Cardiac muscle cell (in vitro differentiated cells and primary cell): ENCODE results near the gene CGB2. TPM values are rescaled to one million over a fixed set of nuclear protein-coding genes. Genes with fewer than 3 reads are reported as not detected.

Experiments
- DNase-seq, 2 donors: peaks; one replicate each; pipeline versions ENCODE4 v3.0.0 to v3.0.0-alpha.2; 2010 to 2017; ENCODE audit warnings: low read depth in 1 of 2, low spot score in 1 of 2
- H3K27ac ChIP-seq: fragments of 200-600 bp; sonication (generic); 2 replicates; pipeline ENCODE4 v1.5.1; 2016
- H3K27me3 ChIP-seq: fragments of 200-600 bp; sonication (generic); 2 replicates; pipeline ENCODE4 v1.6.0; 2016; ENCODE audit warnings: control low read depth
- H3K36me3 ChIP-seq: fragments of 200-600 bp; sonication (generic); 2 replicates; pipeline ENCODE4 v1.5.1; 2016; ENCODE audit warnings: control low read depth
- H3K4me1 ChIP-seq: fragments of 200-600 bp; sonication (generic); 2 replicates; pipeline ENCODE4 v1.8.1; 2017; ENCODE audit warnings: low read depth, mild to moderate bottlenecking, mixed run types
- H3K4me3 ChIP-seq: fragments of 200-600 bp; sonication (generic); 2 replicates; pipeline ENCODE4 v1.5.1; 2016; ENCODE audit warnings: mild to moderate bottlenecking
- H3K9me3 ChIP-seq: fragments of 200-600 bp; sonication (generic); 2 replicates; pipeline ENCODE4 v1.5.1; 2017; ENCODE audit warnings: low read depth, mild to moderate bottlenecking, control low read depth
- CTCF ChIP-seq: IDR thresholded peaks from 2 replicates; pipeline ENCODE4 v1.5.1; 2012; ENCODE audit warnings: low read depth, mild to moderate bottlenecking, low read length
- polyA plus RNA-seq: library from polyadenylated mRNA; unstranded; fragments of >200 nt; fragmentation: Nextera tagmentation; extraction: Ambion mirVana; gene quantifications from 2 replicates; pipeline ENCODE4 v1.2.1, GENCODE V29; 2016
- total RNA-seq: library from RNA; depleted of rRNA; stranded (reverse); fragments of >200 nt; gene quantifications from 2 replicates; pipeline ENCODE4 v1.2.3, GENCODE V29; 2016

Gene CGB2
- total and polyA plus RNA-seq, 2 experiments from 2014 or later = not detected

GRCh38 chr19:48988860-48989259 is 42.8 kb upstream of the CGB2 start:
- H3K9me3 ChIP-seq = no peaks in the 10 kb centered on the region
- peaks cover 37% of the 10 kb centered on the region for H3K36me3 ChIP-seq
- H3K4me3 ChIP-seq = no peak overlapping the region
- no peak for DNase-seq
- no peak for TF ChIP-seq CTCF
- peaks cover 10% of the 10 kb centered on the region for H3K4me1 ChIP-seq
- no peaks in the 10 kb centered on the region for H3K27me3 ChIP-seq
- no peak overlapping the region for H3K27ac ChIP-seq

GRCh38 chr19:48989701-48990291 is 41.9 kb upstream of the CGB2 start:
- no peak overlapping the region for H3K27ac ChIP-seq
- H3K9me3 ChIP-seq = no peaks in the 10 kb centered on the region
- H3K4me3 ChIP-seq = no peak overlapping the region
- H3K27me3 ChIP-seq = no peaks in the 10 kb centered on the region
- H3K36me3 ChIP-seq = peaks cover 27% of the 10 kb centered on the region
- peaks cover 15% of the 10 kb centered on the region for H3K4me1 ChIP-seq
- no peak for DNase-seq
- no peak for TF ChIP-seq CTCF

- Histone ChIP-seq H3K4me3 (no peak overlapping the region), H3K27ac (no peak overlapping the region), H3K36me3 (peaks cover 21% of the 10 kb centered on the region), H3K9me3 (no peaks in the 10 kb centered on the region), H3K27me3 (no peaks in the 10 kb centered on the region), H3K4me1 (peaks cover 15% of the 10 kb centered on the region)
- TF ChIP-seq CTCF = no peak
- no peak for DNase-seq
These were observed 41.3 kb upstream of the CGB2 start for GRCh38 chr19:48990400-48990799.

- Histone ChIP-seq H3K27me3 (no peaks in the 10 kb centered on the region), H3K27ac (peak overlapping the region; percentile 87), H3K36me3 (peaks cover 15% of the 10 kb centered on the region), H3K4me1 (peaks cover 15% of the 10 kb centered on the region), H3K4me3 (no peak overlapping the region), H3K9me3 (no peaks in the 10 kb centered on the region)
- DNase-seq = no peak
- TF ChIP-seq CTCF = no peak
These were observed 40.6 kb upstream of the CGB2 start for GRCh38 chr19:48991011-48991609.

GRCh38 chr19:48991873-48992580 is 39.7 kb upstream of the CGB2 start:
- H3K27me3 ChIP-seq = no peaks in the 10 kb centered on the region
- H3K4me1 ChIP-seq = peaks cover 15% of the 10 kb centered on the region
- no peaks in the 10 kb centered on the region for H3K9me3 ChIP-seq
- H3K36me3 ChIP-seq = peaks cover 10% of the 10 kb centered on the region
- no peak for TF ChIP-seq CTCF
- peak overlapping the region; percentile 87 for H3K27ac ChIP-seq
- peak; percentile 69 to 86 for DNase-seq
- peak overlapping the region; percentile 63 for H3K4me3 ChIP-seq
